HepG2 (cell line): Measurements from ENCODE around the gene PPP1R13L. TPM values are rescaled to one million over a fixed set of nuclear protein-coding genes. Genes with fewer than 3 reads are reported as not detected.

Source experiments
- ATF7-NPFF ChIP-seq: sonication (generic); formaldehyde crosslinking; IDR thresholded peaks from 2 replicates; pipeline ENCODE4 v1.8.1; 2023; ENCODE audit warnings: mild to moderate bottlenecking, low read depth, missing genetic modification reagents, moderate library complexity
- FOSL1 ChIP-seq: sonication (generic); formaldehyde crosslinking; IDR thresholded peaks from 2 replicates; pipeline ENCODE4 v1.9.0; 2021; ENCODE audit warnings: missing genetic modification reagents, borderline replicate concordance
- IRF1 ChIP-seq: sonication (generic); formaldehyde crosslinking; IDR thresholded peaks from 2 replicates; pipeline ENCODE4 v1.4.0; 2020; ENCODE audit warnings: low read depth, mild to moderate bottlenecking, missing genetic modification reagents
- KAT7 ChIP-seq: IDR thresholded peaks from 2 replicates; pipeline ENCODE4 v1.6.1; 2018; ENCODE audit warnings: borderline replicate concordance, missing compliant biosample characterization
- NFIC ChIP-seq: IDR thresholded peaks from 2 replicates; pipeline ENCODE4 v1.6.1; 2012; ENCODE audit warnings: mild to moderate bottlenecking, low read length, inconsistent platforms
- PHF20 ChIP-seq: sonication (generic); formaldehyde crosslinking; IDR thresholded peaks from 2 replicates; pipeline ENCODE4 v1.5.0; 2020; ENCODE audit warnings: mild to moderate bottlenecking, missing genetic modification reagents
- POLR2G ChIP-seq: fragments of 200-400 bp; formaldehyde crosslinking; IDR thresholded peaks from 2 replicates; pipeline ENCODE4 v1.6.1; 2018; ENCODE audit warnings: mild to moderate bottlenecking, low read depth, low read length, moderate library complexity
- USF2 ChIP-seq, 2 experiments: sonication (generic) in 1 of 2; formaldehyde crosslinking in 1 of 2; IDR thresholded peaks; 2 replicates each; pipeline versions ENCODE4 v1.5.1 to v1.6.1; 2011 to 2020; ENCODE audit warnings: borderline replicate concordance in 1 of 2, low read depth in 1 of 2, low read length in 1 of 2, mild to moderate bottlenecking in 1 of 2, missing genetic modification reagents in 1 of 2, moderate library complexity in 1 of 2
- ZFYVE20 ChIP-seq: sonication (generic); formaldehyde crosslinking; IDR thresholded peaks from 2 replicates; pipeline ENCODE4 v1.8.0; 2023; ENCODE audit warnings: low read depth, mild to moderate bottlenecking, moderate library complexity, missing genetic modification reagents, borderline replicate concordance
- ZNF276 ChIP-seq: sonication (generic); formaldehyde crosslinking; IDR thresholded peaks from 2 replicates; pipeline ENCODE4 v1.4.0; 2020; ENCODE audit warnings: mild to moderate bottlenecking, low read depth, missing genetic modification reagents
- polyA plus RNA-seq, 8 experiments: library from polyadenylated mRNA; depleted of rRNA in 3 of 8; stranded (reverse) in 7 of 8; unstranded in 1 of 8; fragments of >200 nt; fragmentation: Illumina TruSeq in 4 of 8; extraction: Trizol in 4 of 8; gene quantifications; 2 replicates each; pipeline versions ENCODE4 v1.2.1 to v1.2.3, GENCODE V29; 2011 to 2016; ENCODE audit warnings: low read depth in 4 of 8, missing spikeins in 1 of 8, mixed read lengths in 1 of 8; ENCODE audit not compliant: insufficient read depth in 1 of 8
- total RNA-seq, 5 experiments: library from RNA; depleted of rRNA; stranded (reverse); fragments of >200 nt; fragmentation: Illumina TruSeq; extraction: Trizol; gene quantifications; 2 replicates each; pipeline ENCODE4 v1.2.3, GENCODE V29; 2016; ENCODE audit warnings: low read depth in 1 of 5
- TF ChIP-seq, protein P1 (sequence below): IDR thresholded peaks from 2 replicates; pipeline ENCODE4 v1.6.1; 2018; ENCODE audit warnings: missing genetic modification reagents, mild to moderate bottlenecking, missing compliant biosample characterization
- TF ChIP-seq, protein P2 (sequence below): sonication (generic); formaldehyde crosslinking; IDR thresholded peaks from 2 replicates; pipeline ENCODE4 v1.8.1; 2022; ENCODE audit warnings: low read depth, mild to moderate bottlenecking, missing genetic modification reagents
- TF ChIP-seq, protein P3 (sequence below): sonication (generic); formaldehyde crosslinking; IDR thresholded peaks from 2 replicates; pipeline ENCODE4 v1.9.0; 2021; ENCODE audit warnings: missing genetic modification reagents, borderline replicate concordance
- TF ChIP-seq, protein P4 (sequence below): sonication (generic); formaldehyde crosslinking; IDR thresholded peaks from 2 replicates; pipeline ENCODE4 v1.5.0; 2020; ENCODE audit warnings: missing genetic modification reagents

The PPP1R13L gene
- total and polyA plus RNA-seq, 2 of the 13 experiments (the other 11 are each of a cell fraction or from before 2014, with no cell fraction given), result 1.3 to 6.6 TPM

DNA sequence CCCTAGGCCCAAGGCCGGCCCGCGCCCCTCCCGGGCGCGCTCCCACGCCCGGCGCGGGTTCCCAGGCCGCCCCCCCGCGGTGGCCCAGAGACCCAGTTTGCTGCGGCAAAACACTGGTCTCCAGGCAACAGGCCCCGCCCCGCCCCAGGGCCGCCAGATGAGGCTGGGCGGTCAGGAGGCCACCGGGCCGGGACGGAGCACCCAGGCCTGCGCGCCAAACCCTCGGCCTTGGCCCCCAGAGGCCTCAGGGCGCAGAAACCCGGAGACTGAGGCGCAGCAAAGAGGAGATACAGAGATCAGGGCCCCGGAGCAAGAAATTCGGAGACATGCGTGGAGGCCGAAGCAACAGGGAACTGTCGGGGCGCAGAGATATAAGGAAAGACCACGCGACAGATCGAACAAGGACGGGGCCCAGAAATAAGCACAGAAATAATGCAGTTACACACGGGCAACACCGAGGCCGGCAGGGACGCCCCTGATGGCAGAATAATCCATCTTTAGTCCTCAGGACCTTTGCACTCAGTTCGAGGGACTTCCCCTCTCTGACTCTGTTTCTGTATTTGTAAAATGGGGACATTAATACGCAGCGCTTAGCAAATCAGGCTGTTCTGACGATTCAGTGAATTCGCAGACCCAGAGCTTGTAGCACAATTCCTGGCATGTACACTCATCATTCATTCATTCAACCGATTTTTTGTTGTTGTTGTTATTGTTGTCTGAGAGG lies 39.6 kb upstream of the PPP1R13L start (continued):
- TF ChIP-seq ATF7-NPFF (CRISPR knock-in tag) (no peak; the same call in 1 of the 2 replicates), POLR2G (peak; percentile 38; the same call in 1 of the 2 replicates), KAT7 (no peak), FOSL1 (CRISPR knock-in tag) (no peak), NFIC (no peak), PHF20 (CRISPR knock-in tag) (no peak), USF2 (IDR thresholded peaks at IDR 0.05; ENCODE audit: low read depth, low read length) (no peak), USF2 (CRISPR knock-in tag; IDR thresholded peaks at IDR 0.05; ENCODE audit: borderline replicate concordance) (no peak), ZNF276 (CRISPR knock-in tag) (0 out of 2 replicates have a peak, but pooled peaks have one; percentile 43), ZFYVE20 (CRISPR knock-in tag) (no peak), IRF1 (CRISPR knock-in tag) (no peak)
- TF ChIP-seq, protein P1, sequence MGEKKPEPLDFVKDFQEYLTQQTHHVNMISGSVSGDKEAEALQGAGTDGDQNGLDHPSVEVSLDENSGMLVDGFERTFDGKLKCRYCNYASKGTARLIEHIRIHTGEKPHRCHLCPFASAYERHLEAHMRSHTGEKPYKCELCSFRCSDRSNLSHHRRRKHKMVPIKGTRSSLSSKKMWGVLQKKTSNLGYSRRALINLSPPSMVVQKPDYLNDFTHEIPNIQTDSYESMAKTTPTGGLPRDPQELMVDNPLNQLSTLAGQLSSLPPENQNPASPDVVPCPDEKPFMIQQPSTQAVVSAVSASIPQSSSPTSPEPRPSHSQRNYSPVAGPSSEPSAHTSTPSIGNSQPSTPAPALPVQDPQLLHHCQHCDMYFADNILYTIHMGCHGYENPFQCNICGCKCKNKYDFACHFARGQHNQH (CRISPR knock-in tag), result no peak
- TF ChIP-seq, protein P2, sequence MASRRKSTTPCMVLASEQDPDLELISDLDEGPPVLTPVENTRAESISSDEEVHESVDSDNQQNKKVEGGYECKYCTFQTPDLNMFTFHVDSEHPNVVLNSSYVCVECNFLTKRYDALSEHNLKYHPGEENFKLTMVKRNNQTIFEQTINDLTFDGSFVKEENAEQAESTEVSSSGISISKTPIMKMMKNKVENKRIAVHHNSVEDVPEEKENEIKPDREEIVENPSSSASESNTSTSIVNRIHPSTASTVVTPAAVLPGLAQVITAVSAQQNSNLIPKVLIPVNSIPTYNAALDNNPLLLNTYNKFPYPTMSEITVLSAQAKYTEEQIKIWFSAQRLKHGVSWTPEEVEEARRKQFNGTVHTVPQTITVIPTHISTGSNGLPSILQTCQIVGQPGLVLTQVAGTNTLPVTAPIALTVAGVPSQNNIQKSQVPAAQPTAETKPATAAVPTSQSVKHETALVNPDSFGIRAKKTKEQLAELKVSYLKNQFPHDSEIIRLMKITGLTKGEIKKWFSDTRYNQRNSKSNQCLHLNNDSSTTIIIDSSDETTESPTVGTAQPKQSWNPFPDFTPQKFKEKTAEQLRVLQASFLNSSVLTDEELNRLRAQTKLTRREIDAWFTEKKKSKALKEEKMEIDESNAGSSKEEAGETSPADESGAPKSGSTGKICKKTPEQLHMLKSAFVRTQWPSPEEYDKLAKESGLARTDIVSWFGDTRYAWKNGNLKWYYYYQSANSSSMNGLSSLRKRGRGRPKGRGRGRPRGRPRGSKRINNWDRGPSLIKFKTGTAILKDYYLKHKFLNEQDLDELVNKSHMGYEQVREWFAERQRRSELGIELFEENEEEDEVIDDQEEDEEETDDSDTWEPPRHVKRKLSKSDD (CRISPR knock-in tag), result no peak
- TF ChIP-seq, protein P3, sequence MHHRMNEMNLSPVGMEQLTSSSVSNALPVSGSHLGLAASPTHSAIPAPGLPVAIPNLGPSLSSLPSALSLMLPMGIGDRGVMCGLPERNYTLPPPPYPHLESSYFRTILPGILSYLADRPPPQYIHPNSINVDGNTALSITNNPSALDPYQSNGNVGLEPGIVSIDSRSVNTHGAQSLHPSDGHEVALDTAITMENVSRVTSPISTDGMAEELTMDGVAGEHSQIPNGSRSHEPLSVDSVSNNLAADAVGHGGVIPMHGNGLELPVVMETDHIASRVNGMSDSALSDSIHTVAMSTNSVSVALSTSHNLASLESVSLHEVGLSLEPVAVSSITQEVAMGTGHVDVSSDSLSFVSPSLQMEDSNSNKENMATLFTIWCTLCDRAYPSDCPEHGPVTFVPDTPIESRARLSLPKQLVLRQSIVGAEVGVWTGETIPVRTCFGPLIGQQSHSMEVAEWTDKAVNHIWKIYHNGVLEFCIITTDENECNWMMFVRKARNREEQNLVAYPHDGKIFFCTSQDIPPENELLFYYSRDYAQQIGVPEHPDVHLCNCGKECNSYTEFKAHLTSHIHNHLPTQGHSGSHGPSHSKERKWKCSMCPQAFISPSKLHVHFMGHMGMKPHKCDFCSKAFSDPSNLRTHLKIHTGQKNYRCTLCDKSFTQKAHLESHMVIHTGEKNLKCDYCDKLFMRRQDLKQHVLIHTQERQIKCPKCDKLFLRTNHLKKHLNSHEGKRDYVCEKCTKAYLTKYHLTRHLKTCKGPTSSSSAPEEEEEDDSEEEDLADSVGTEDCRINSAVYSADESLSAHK (CRISPR knock-in tag), result no peak
- TF ChIP-seq, protein P4, sequence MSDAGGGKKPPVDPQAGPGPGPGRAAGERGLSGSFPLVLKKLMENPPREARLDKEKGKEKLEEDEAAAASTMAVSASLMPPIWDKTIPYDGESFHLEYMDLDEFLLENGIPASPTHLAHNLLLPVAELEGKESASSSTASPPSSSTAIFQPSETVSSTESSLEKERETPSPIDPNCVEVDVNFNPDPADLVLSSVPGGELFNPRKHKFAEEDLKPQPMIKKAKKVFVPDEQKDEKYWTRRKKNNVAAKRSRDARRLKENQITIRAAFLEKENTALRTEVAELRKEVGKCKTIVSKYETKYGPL (CRISPR knock-in tag), result no peak
